Measurements from ENCODE around the gene CHID1. TPM values are rescaled to one million over a fixed set of nuclear protein-coding genes. Genes with fewer than 3 reads are reported as not detected.

CHID1 gene
- total RNA-seq, 1 donor from 2014 or later: 72.9 TPM

DNA sequence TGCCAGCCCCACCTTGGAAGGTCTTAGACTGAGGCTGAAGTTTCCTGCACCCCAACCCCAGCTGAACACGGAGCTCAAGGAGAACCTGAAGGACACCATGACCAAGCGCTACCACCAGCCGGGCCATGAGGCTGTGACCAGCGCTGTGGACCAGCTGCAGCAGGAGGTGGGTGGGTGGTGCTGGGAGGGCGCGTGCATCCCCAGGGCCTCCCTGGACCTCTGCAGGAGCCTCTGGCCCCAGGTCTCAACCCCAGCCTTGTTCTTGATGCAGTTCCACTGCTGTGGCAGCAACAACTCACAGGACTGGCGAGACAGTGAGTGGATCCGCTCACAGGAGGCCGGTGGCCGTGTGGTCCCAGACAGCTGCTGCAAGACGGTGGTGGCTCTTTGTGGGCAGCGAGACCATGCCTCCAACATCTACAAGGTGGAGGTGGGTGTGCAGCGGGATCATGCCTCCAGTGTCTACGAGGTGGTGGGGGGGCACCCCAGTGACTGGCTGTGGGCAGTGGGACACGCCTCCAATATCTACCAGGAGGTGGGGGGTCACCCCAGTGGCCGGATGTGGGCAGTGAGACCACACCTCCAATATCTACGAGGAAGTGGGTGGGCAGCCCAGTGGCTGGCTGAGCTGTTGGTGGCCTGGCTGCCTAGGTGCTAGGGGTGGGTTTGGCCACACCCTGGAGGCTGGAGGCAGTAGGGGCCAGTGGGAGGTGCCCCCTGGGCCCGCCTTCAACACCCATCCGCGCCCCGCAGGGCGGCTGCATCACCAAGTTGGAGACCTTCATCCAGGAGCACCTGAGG is 73.2 kb downstream of the CHID1 start:
- no peak overlapping the region for H3K27ac ChIP-seq

GRCh38 chr11:836700-837099 is 73.9 kb downstream of the CHID1 start:
- DNase-seq (ENCODE audit: extremely low spot score in 2 of 2): no peak
- Histone ChIP-seq H3K4me1 (peaks cover 86% of the 10 kb centered on the region), H3K27ac (no peak overlapping the region), H3K4me3 (no peak overlapping the region), H3K36me3 (peaks cover 0 to 48% of the 10 kb centered on the region in 2 donors), H3K9me3 (no peaks in the 10 kb centered on the region), H3K27me3 (no peaks in the 10 kb centered on the region)
- TF ChIP-seq POLR2AphosphoS5 (IDR thresholded peaks at IDR 0.05; ENCODE audit: insufficient read depth in 1 of 2, low read depth in 1 of 2) (no peak), POLR2A (IDR thresholded peaks at IDR 0.05) (no peak)
- TF ChIP-seq, protein P1, sequence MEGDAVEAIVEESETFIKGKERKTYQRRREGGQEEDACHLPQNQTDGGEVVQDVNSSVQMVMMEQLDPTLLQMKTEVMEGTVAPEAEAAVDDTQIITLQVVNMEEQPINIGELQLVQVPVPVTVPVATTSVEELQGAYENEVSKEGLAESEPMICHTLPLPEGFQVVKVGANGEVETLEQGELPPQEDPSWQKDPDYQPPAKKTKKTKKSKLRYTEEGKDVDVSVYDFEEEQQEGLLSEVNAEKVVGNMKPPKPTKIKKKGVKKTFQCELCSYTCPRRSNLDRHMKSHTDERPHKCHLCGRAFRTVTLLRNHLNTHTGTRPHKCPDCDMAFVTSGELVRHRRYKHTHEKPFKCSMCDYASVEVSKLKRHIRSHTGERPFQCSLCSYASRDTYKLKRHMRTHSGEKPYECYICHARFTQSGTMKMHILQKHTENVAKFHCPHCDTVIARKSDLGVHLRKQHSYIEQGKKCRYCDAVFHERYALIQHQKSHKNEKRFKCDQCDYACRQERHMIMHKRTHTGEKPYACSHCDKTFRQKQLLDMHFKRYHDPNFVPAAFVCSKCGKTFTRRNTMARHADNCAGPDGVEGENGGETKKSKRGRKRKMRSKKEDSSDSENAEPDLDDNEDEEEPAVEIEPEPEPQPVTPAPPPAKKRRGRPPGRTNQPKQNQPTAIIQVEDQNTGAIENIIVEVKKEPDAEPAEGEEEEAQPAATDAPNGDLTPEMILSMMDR (IDR thresholded peaks at IDR 0.05): no peak
- intact Hi-C loops (cut with DNase I): no loop called here

More for the DNA sequence above, 73.2 kb downstream of the CHID1 start:
- Histone ChIP-seq H3K36me3 (peaks cover 0 to 48% of the 10 kb centered on the region in 2 donors), H3K4me3 (no peak overlapping the region), H3K9me3 (no peaks in the 10 kb centered on the region), H3K27me3 (no peaks in the 10 kb centered on the region), H3K4me1 (peaks cover 81% of the 10 kb centered on the region)
- no peak for DNase-seq (ENCODE audit: extremely low spot score in 2 of 2)
- intact Hi-C loops (cut with DNase I): no loop called here
- no peak for TF ChIP-seq POLR2A (IDR thresholded peaks at IDR 0.05)
- TF ChIP-seq, protein P1 (IDR thresholded peaks at IDR 0.05): no peak
- TF ChIP-seq POLR2AphosphoS5 (IDR thresholded peaks at IDR 0.05; ENCODE audit: insufficient read depth in 1 of 2, low read depth in 1 of 2): no peak

- H3K27ac ChIP-seq: no peak overlapping the region
- H3K9me3 ChIP-seq: no peaks in the 10 kb centered on the region
- intact Hi-C loops (cut with DNase I): no loop called here
- peaks cover 0 to 48% of the 10 kb centered on the region in 2 donors for H3K36me3 ChIP-seq
- TF ChIP-seq, protein P1 (IDR thresholded peaks at IDR 0.05): no peak
- no peak for TF ChIP-seq POLR2A (IDR thresholded peaks at IDR 0.05)
- TF ChIP-seq POLR2AphosphoS5 (IDR thresholded peaks at IDR 0.05; ENCODE audit: insufficient read depth in 1 of 2, low read depth in 1 of 2): no peak
- no peak overlapping the region for H3K4me3 ChIP-seq
- no peak for DNase-seq (ENCODE audit: extremely low spot score in 2 of 2)
- H3K27me3 ChIP-seq: no peaks in the 10 kb centered on the region
- H3K4me1 ChIP-seq: peaks cover 86% of the 10 kb centered on the region
Observed at GRCh38 chr11:836274-836673, 74.3 kb downstream of the CHID1 start.

GRCh38 chr11:834371-835316 is 76.0 kb downstream of the CHID1 start:
- Histone ChIP-seq H3K4me3 (peak overlapping the region; percentile 66 to 94), H3K27me3 (no peaks in the 10 kb centered on the region), H3K36me3 (peaks cover 0 to 32% of the 10 kb centered on the region in 2 donors), H3K27ac (peak overlapping the region; percentile 88), H3K4me1 (peaks cover 86% of the 10 kb centered on the region), H3K9me3 (no peaks in the 10 kb centered on the region)
- intact Hi-C loops (cut with DNase I): no loop called here
- TF ChIP-seq, protein P1 (IDR thresholded peaks at IDR 0.05): no peak
- TF ChIP-seq POLR2AphosphoS5 (IDR thresholded peaks at IDR 0.05; ENCODE audit: insufficient read depth in 1 of 2, low read depth in 1 of 2) (peak in 1 of 2 donors; percentile 72), POLR2A (IDR thresholded peaks at IDR 0.05) (no peak)
- no peak for DNase-seq (ENCODE audit: extremely low spot score in 2 of 2)
